GM12874 (cell line): ENCODE data around the gene KDM2B.

Experiments used
- CTCF ChIP-seq: IDR thresholded peaks from 2 replicates; pipeline ENCODE4 v1.5.1; 2011; ENCODE audit warnings: low read depth, mild to moderate bottlenecking, control low read depth, low read length, moderate library complexity; ENCODE audit not compliant: insufficient read depth

The KDM2B gene

GRCh38 chr12:121520119-121520518, 60.7 kb downstream of the KDM2B start:
- no peak for TF ChIP-seq CTCF

DNA sequence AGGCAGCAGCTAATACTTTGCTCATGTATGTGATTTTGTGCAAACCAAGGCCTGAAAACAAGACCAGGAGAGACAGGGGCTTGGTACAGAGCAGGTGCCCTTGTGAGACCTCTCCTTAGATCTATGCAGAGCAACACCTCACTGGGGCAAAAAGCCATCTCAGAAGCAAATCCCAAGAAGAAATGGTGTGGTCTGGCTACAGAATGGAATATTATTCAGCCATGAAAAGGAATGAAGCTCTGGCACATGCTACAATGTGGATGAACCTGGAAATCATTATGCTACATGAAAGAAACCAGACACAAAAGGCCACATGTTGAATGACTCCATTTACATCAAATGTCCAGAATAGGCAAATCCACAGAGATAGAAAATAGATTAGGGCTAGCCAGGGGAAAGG, 61.6 kb downstream of the KDM2B start:
- no peak for TF ChIP-seq CTCF

DNA sequence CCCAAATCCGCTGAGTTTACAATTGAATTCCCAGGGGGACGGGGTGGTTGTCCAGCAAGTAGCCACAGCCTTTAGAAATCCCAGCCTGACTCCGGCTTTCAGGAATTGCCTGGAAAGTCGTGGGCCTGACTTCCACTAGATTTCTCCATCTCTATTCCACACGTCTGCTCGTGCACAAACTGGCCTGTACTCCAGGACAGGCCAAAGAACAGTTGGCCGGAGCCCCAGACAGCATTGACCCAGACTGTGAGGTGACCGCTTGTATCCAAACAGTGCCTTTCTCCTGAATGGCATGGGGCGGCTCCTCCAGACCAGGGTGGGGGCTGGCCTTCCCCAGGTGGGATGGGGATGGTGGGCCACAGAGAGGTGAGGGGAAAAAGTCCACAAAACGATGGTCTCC, 62.2 kb downstream of the KDM2B start:
- TF ChIP-seq CTCF = no peak

- TF ChIP-seq CTCF = no peak
These were observed 64.3 kb downstream of the KDM2B start for GRCh38 chr12:121516437-121517011.

DNA sequence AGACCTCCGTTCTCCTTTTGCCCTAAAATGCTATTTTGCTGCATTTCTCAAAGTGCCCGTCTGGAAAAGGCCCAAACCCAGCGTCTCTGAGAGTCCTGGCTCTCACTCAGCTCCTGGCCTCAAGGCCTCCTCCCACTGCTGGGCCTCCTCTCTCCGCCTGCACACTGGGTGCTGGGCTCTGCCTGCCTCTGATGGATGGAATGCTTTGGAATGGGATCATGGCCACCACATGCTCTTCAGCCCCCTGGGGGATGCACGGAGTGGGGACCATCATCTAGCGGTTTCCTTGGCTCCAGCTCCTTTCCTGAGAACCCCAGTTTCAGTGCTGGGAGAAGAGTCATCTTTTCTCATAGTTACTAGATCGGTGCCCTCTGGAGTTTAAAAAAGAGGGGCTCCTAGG, 65.2 kb downstream of the KDM2B start:
- TF ChIP-seq CTCF = no peak

DNA sequence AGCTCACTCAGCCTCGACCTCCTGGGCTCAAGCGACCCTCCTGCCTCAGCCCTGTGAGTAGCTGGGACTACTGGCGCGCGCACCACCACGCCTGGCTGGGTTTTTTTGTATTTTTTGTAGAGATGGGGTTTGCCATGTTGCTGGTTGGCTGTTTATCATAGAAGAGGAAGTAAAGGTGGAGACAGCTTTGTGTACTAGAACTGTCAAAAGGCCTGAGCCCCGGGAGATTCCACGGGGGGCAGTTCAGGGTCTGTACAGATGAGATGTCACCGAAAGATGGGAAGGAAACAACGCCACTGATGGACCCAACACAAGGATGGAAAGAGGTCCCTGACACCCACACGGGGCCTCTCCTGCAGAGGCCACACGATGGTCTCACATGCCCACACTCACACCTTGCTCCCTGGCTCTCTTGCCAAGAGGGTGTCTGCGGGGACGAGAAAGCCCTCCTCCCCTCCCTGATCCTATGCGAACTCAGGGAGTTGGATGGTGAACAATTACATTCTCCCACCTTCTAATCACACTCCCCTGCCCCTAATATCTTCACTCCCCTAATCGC, 66.6 kb downstream of the KDM2B start:
- no peak for TF ChIP-seq CTCF

- TF ChIP-seq CTCF = no peak
These were observed 67.2 kb downstream of the KDM2B start for GRCh38 chr12:121513464-121514183.
